Epithelial cell of proximal tubule (primary cell): ENCODE measurements around the gene OSTN. TPM values are rescaled to one million over a fixed set of nuclear protein-coding genes. Genes with fewer than 3 reads are reported as not detected.
"Not testable (repeated sequence)": the region's sequence is repeated elsewhere in the genome, so short reads cannot be mapped to it uniquely, and the experiment has no call there.

ENCODE experiments used
- DNase-seq: peaks from one replicate; pipeline ENCODE4 v3.0.0-alpha.2; 2011; ENCODE audit warnings: low read depth
- H3K4me3 ChIP-seq: 2 replicates; pipeline ENCODE4 v1.5.1; 2011; ENCODE audit warnings: low read depth, mild to moderate bottlenecking, low read length
- CTCF ChIP-seq: conservative IDR thresholded peaks from 2 replicates; pipeline ENCODE4 v1.5.1; 2012; ENCODE audit warnings: low read depth, mild to moderate bottlenecking, low read length
- total RNA-seq: library from RNA; depleted of rRNA; stranded (reverse); fragments of >200 nt; gene quantifications from 2 replicates; pipeline ENCODE4 v1.2.3, GENCODE V29; 2015

OSTN gene
- total RNA-seq, 1 donor from 2014 or later: not detected

DNA sequence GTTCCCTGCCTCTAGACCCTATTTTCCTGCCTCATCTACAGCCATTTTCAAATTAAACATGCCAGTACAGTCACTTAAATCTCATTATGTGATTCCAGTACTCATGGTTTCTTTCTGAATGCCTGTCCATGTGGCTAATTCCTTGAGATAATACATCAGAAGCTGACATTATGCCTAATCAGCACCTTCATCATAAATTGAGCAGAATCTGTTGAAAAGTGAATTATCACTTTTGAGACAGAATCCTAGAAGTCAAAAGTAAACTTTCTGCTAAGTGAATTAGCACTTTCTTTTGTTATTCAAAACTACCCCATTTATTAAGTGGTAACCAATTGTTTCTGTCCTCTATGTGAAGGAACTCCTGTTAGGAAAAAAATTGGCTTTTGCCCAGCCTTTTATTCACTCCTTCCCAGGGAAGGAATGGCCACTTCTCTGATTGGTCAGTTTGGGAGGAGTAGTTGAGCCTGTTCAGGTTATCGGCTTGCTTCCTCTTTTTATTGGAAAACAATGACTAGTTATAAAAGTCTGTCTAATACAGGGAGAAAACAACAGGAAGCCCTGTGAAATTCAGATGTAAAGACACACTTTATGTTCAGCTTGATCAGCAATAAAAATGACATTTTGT is 40.5 kb downstream of the OSTN start:
- no peak for DNase-seq
- TF ChIP-seq CTCF: no peak
- H3K4me3 ChIP-seq: no peak overlapping the region

DNA sequence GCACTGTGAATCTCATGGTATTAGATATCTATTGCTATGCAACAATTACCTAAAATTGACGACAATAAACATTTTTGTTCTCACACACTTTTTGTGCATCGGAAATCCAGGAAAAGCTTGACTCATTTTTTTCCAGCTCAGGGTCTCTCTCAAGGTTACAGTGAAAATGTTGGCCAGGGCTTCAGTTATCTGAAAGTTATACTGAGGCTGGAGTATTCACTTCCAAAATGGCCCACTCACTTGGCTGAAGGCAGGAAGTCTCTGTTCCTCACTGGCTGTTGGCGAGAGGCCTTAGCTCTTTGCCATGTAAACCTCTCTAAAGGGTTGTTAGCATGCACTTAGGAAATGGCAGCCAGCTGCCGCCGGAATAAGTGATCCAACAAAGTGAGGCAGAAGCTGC is 41.4 kb downstream of the OSTN start:
- H3K4me3 ChIP-seq: no peak overlapping the region
- no peak for TF ChIP-seq CTCF
- DNase-seq: no peak

- TF ChIP-seq CTCF: no peak
- no peak overlapping the region for H3K4me3 ChIP-seq
- no peak for DNase-seq
Measured at GRCh38 chr3:191244242-191244867, 45.3 kb downstream of the OSTN start.

DNA sequence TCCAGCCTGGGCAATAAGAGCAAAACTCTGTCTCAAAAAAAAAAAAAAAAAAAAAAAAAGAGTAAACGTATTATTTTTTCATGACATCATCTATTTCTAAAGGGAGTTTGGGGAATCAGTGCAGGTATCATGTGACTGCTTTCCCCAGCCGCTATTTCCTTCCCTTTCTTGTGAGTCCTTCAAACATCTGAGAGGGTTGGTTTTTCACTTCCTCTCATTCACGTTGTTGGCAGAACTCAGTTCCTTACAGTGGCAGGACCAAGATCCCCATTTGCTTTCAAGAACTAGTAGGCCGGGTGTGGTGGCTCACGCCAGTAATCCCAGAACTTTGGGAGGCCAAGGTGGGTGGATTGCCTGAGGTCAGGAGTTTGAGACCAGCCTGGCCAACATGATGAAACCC is 47.0 kb downstream of the OSTN start:
- not testable (repeated sequence) for DNase-seq, H3K4me3 ChIP-seq

- no peak for TF ChIP-seq CTCF
- no peak overlapping the region for H3K4me3 ChIP-seq
- DNase-seq: no peak
Measured at GRCh38 chr3:191246630-191247029, 47.6 kb downstream of the OSTN start.

- no peak for DNase-seq
- TF ChIP-seq CTCF: no peak
- no peak overlapping the region for H3K4me3 ChIP-seq
Measured at GRCh38 chr3:191253089-191253799, 54.2 kb downstream of the OSTN start.

- no peak for DNase-seq
- no peak for TF ChIP-seq CTCF
- no peak overlapping the region for H3K4me3 ChIP-seq
Measured at GRCh38 chr3:191254098-191254873, 55.2 kb downstream of the OSTN start.
